Fibroblast of lung (primary cell): Measurements from ENCODE around the gene KCNIP4. TPM values are rescaled to one million over a fixed set of nuclear protein-coding genes. Genes with fewer than 3 reads are reported as not detected.
A peak's percentile ranks its signal among the peaks of the same experiment; 100 is the strongest.

Experiments used
- DNase-seq, 2 donors: peaks; one replicate each; pipeline versions ENCODE4 v3.0.0 to v3.0.0-alpha.2; 2010; ENCODE audit warnings: low read depth in 2 of 2
- H2AFZ ChIP-seq: 2 replicates; pipeline ENCODE4 v1.5.1; 2012; ENCODE audit warnings: low read length, control low read depth, inconsistent platforms
- H3K27ac ChIP-seq: 2 replicates; pipeline ENCODE4 v1.5.1; 2011; ENCODE audit warnings: low read length, control low read depth; ENCODE audit not compliant: insufficient read depth
- H3K27me3 ChIP-seq: 2 replicates; pipeline ENCODE4 v1.5.1; 2011; ENCODE audit warnings: mild to moderate bottlenecking, low read length; ENCODE audit not compliant: control insufficient read depth, insufficient read depth
- H3K36me3 ChIP-seq: 2 replicates; pipeline ENCODE4 v1.5.1; 2011; ENCODE audit warnings: low read length; ENCODE audit not compliant: control insufficient read depth, insufficient read depth
- H3K4me1 ChIP-seq: 2 replicates; pipeline ENCODE4 v1.5.1; 2011; ENCODE audit warnings: low read length; ENCODE audit not compliant: control insufficient read depth, insufficient read depth; ENCODE audit errors: extremely low read depth
- H3K4me2 ChIP-seq: 2 replicates; pipeline ENCODE4 v1.5.1; 2011; ENCODE audit warnings: low read length, control low read depth; ENCODE audit not compliant: insufficient read depth; ENCODE audit errors: extremely low read depth
- H3K4me3 ChIP-seq, 4 experiments: fragments of 200-600 bp in 1 of 4; sonication (generic) in 1 of 4; replicated peaks in 1 of 4; 2 replicates each; pipeline ENCODE4 v1.5.1; 2011 to 2016; ENCODE audit warnings: low read length in 4 of 4, low read depth in 3 of 4, mild to moderate bottlenecking in 3 of 4, control low read depth in 2 of 4, inconsistent platforms in 1 of 4, mixed read lengths in 1 of 4; ENCODE audit not compliant: insufficient read depth in 1 of 4; ENCODE audit errors: control extremely low read depth in 1 of 4
- H3K79me2 ChIP-seq: 2 replicates; pipeline ENCODE4 v1.5.1; 2012; ENCODE audit warnings: mild to moderate bottlenecking, low read length, inconsistent platforms; ENCODE audit not compliant: control insufficient read depth, insufficient read depth
- H3K9ac ChIP-seq: 2 replicates; pipeline ENCODE4 v1.5.1; 2011; ENCODE audit warnings: mild to moderate bottlenecking, low read length, control low read depth; ENCODE audit not compliant: insufficient read depth
- H3K9me3 ChIP-seq: 2 replicates; pipeline ENCODE4 v1.5.1; 2012; ENCODE audit warnings: low read depth, low read length; ENCODE audit not compliant: control insufficient read depth, insufficient read depth
- H4K20me1 ChIP-seq: 2 replicates; pipeline ENCODE4 v1.5.1; 2011; ENCODE audit warnings: low read length; ENCODE audit not compliant: control insufficient read depth, insufficient read depth; ENCODE audit errors: extremely low read depth
- CTCF ChIP-seq, 2 donors: IDR thresholded peaks in 1 of 2; conservative IDR thresholded peaks in 1 of 2; 1 replicate in 1 of 2; 2 replicates in 1 of 2; pipeline ENCODE4 v1.5.1; 2011 to 2012; ENCODE audit warnings: low read length in 2 of 2, control low read depth in 1 of 2, inconsistent platforms in 1 of 2, low read depth in 1 of 2, mild to moderate bottlenecking in 1 of 2
- EZH2 ChIP-seq: IDR thresholded peaks from 2 replicates; pipeline ENCODE4 v1.5.1; 2012; ENCODE audit warnings: low read length, control low read depth, mild to moderate bottlenecking; ENCODE audit errors: missing control alignments
- polyA plus RNA-seq, 2 donors: library from polyadenylated mRNA; depleted of rRNA in 1 of 2; stranded (reverse) in 1 of 2; unstranded in 1 of 2; fragments of >200 nt; gene quantifications; 2 replicates each; pipeline ENCODE4 v1.2.1, GENCODE V29; 2011 to 2012; ENCODE audit warnings: missing spikeins in 1 of 2
- total RNA-seq: library from RNA; depleted of rRNA; stranded (reverse); fragments of >200 nt; gene quantifications from 2 replicates; pipeline ENCODE4 v1.2.1, GENCODE V29; 2014

Gene KCNIP4
- total and polyA plus RNA-seq, 2 donors (not counting 1 experiment from before 2014, with no cell fraction given): not detected

- Histone ChIP-seq H4K20me1 (no peaks in the 10 kb centered on the region), H3K36me3 (no peaks in the 10 kb centered on the region), H3K4me1 (no peaks in the 10 kb centered on the region), H3K27ac (no peak overlapping the region), H3K4me2 (no peak overlapping the region), H3K79me2 (no peaks in the 10 kb centered on the region), H3K27me3 (no peaks in the 10 kb centered on the region), H2AFZ (no peak overlapping the region), H3K4me3 (no peak overlapping the region), H3K9ac (no peak overlapping the region), H3K9me3 (no peaks in the 10 kb centered on the region)
- DNase-seq: peak; percentile 7 to 8
- TF ChIP-seq CTCF (conservative IDR thresholded peaks at IDR 0.05 in 1 of 2, IDR thresholded peaks at IDR 0.05 in 1 of 2; ENCODE audit: low read depth in 1 of 2, low read length in 2 of 2) (no peak), EZH2 (no peak)
Measured at GRCh38 chr4:21134994-21135393, 813.6 kb downstream of the KCNIP4 start.

- H3K4me1 ChIP-seq: no peaks in the 10 kb centered on the region
- no peak overlapping the region for H2AFZ ChIP-seq
- no peak overlapping the region for H3K27ac ChIP-seq
- no peaks in the 10 kb centered on the region for H3K27me3 ChIP-seq
- no peaks in the 10 kb centered on the region for H4K20me1 ChIP-seq
- no peak overlapping the region for H3K4me3 ChIP-seq
- H3K9me3 ChIP-seq: no peaks in the 10 kb centered on the region
- H3K9ac ChIP-seq: no peak overlapping the region
- H3K4me2 ChIP-seq: no peak overlapping the region
- DNase-seq: no peak
- H3K36me3 ChIP-seq: no peaks in the 10 kb centered on the region
- TF ChIP-seq CTCF (conservative IDR thresholded peaks at IDR 0.05 in 1 of 2, IDR thresholded peaks at IDR 0.05 in 1 of 2; ENCODE audit: low read depth in 1 of 2, low read length in 2 of 2) (no peak), EZH2 (no peak)
- H3K79me2 ChIP-seq: no peaks in the 10 kb centered on the region
Measured at GRCh38 chr4:21130606-21131005, 818.0 kb downstream of the KCNIP4 start.

GRCh38 chr4:21126014-21126512 lies 822.5 kb downstream of the KCNIP4 start:
- H2AFZ ChIP-seq: no peak overlapping the region

More at GRCh38 chr4:21126014-21126512, 822.5 kb downstream of the KCNIP4 start:
- no peak overlapping the region for H3K27ac ChIP-seq
- DNase-seq: no peak
- no peaks in the 10 kb centered on the region for H4K20me1 ChIP-seq
- no peak overlapping the region for H3K4me3 ChIP-seq
- no peaks in the 10 kb centered on the region for H3K79me2 ChIP-seq
- H3K27me3 ChIP-seq: no peaks in the 10 kb centered on the region
- H3K36me3 ChIP-seq: no peaks in the 10 kb centered on the region
- no peak overlapping the region for H3K4me2 ChIP-seq
- H3K9me3 ChIP-seq: no peaks in the 10 kb centered on the region
- TF ChIP-seq CTCF (conservative IDR thresholded peaks at IDR 0.05 in 1 of 2, IDR thresholded peaks at IDR 0.05 in 1 of 2; ENCODE audit: low read depth in 1 of 2, low read length in 2 of 2): no peak
- no peak for TF ChIP-seq EZH2
- H3K4me1 ChIP-seq: no peaks in the 10 kb centered on the region
- H3K9ac ChIP-seq: no peak overlapping the region
